Pons (tissue), 1 donor: ENCODE measurements around the gene KRT77.
A peak's percentile ranks its signal among the peaks of the same experiment; 100 is the strongest.
"Not testable (repeated sequence)": the region's sequence is repeated elsewhere in the genome, so short reads cannot be mapped to it uniquely, and the experiment has no call there.

Experiments
- DNase-seq: peaks from one replicate; pipeline ENCODE4 v3.0.0-alpha.2; 2016; ENCODE audit warnings: low spot score

Gene KRT77

GRCh38 chr12:52674433-52674775 is 28.9 kb downstream of the KRT77 start:
- DNase-seq = no peak

GRCh38 chr12:52673713-52674432 is 29.5 kb downstream of the KRT77 start:
- no peak for DNase-seq

GRCh38 chr12:52673217-52673616 is 30.1 kb downstream of the KRT77 start:
- peak; percentile 18 for DNase-seq

- no peak for DNase-seq
These were observed 30.9 kb downstream of the KRT77 start for GRCh38 chr12:52672321-52672933.

- DNase-seq = no peak
These were observed 32.4 kb downstream of the KRT77 start for GRCh38 chr12:52670961-52671360.

GRCh38 chr12:52670506-52670905 is 32.8 kb downstream of the KRT77 start:
- DNase-seq = no peak

- not testable (repeated sequence) for DNase-seq
These were observed 33.4 kb downstream of the KRT77 start for GRCh38 chr12:52669941-52670340.

GRCh38 chr12:52669426-52669825 is 33.9 kb downstream of the KRT77 start:
- no peak for DNase-seq

- DNase-seq = no peak
These were observed 35.4 kb downstream of the KRT77 start for GRCh38 chr12:52667931-52668330.

GRCh38 chr12:52667509-52667908 is 35.8 kb downstream of the KRT77 start:
- DNase-seq = no peak

GRCh38 chr12:52666471-52666870 is 36.9 kb downstream of the KRT77 start:
- DNase-seq = no peak

GRCh38 chr12:52663420-52663819 is 39.9 kb downstream of the KRT77 start:
- DNase-seq = no peak

GRCh38 chr12:52662918-52663229 is 40.5 kb downstream of the KRT77 start:
- no peak for DNase-seq

- DNase-seq = no peak
These were observed 41.0 kb downstream of the KRT77 start for GRCh38 chr12:52662093-52662917.

- no peak for DNase-seq
These were observed 41.7 kb downstream of the KRT77 start for GRCh38 chr12:52661668-52662067.

- no peak for DNase-seq
These were observed 42.3 kb downstream of the KRT77 start for GRCh38 chr12:52660934-52661499.

- no peak for DNase-seq
These were observed 43.4 kb downstream of the KRT77 start for GRCh38 chr12:52659951-52660350.

- DNase-seq = no peak
These were observed 43.9 kb downstream of the KRT77 start for GRCh38 chr12:52659395-52659794.

- no peak for DNase-seq
These were observed 45.1 kb downstream of the KRT77 start for GRCh38 chr12:52658196-52658595.

- DNase-seq = no peak
These were observed 45.9 kb downstream of the KRT77 start for GRCh38 chr12:52657250-52657902.

- no peak for DNase-seq
These were observed 46.7 kb downstream of the KRT77 start for GRCh38 chr12:52656616-52657015.

- no peak for DNase-seq
These were observed 47.6 kb downstream of the KRT77 start for GRCh38 chr12:52655720-52656124.
